Measurements from ENCODE around the gene RPS6KA5.

GRCh38 chr14:91098591-91098990 lies 38.1 kb upstream of the RPS6KA5 start:
- TF ChIP-seq POLR2AphosphoS5 (IDR thresholded peaks at IDR 0.05; ENCODE audit: low read depth, low read length) = no peak
- no peak for TF ChIP-seq POLR2A (IDR thresholded peaks at IDR 0.05; ENCODE audit: low read depth, low read length)
